ENCODE results near the gene GRB7.

DNA sequence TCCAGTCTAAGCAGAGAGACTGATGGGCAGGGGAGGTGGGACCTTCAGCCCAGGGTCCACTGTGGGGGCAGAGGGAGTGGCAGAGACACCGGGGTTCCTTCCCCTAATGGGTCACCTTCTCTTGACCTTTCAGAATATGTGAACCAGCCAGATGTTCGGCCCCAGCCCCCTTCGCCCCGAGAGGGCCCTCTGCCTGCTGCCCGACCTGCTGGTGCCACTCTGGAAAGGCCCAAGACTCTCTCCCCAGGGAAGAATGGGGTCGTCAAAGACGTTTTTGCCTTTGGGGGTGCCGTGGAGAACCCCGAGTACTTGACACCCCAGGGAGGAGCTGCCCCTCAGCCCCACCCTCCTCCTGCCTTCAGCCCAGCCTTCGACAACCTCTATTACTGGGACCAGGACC is 10.2 kb upstream of the GRB7 start:
- TF ChIP-seq, protein P1, sequence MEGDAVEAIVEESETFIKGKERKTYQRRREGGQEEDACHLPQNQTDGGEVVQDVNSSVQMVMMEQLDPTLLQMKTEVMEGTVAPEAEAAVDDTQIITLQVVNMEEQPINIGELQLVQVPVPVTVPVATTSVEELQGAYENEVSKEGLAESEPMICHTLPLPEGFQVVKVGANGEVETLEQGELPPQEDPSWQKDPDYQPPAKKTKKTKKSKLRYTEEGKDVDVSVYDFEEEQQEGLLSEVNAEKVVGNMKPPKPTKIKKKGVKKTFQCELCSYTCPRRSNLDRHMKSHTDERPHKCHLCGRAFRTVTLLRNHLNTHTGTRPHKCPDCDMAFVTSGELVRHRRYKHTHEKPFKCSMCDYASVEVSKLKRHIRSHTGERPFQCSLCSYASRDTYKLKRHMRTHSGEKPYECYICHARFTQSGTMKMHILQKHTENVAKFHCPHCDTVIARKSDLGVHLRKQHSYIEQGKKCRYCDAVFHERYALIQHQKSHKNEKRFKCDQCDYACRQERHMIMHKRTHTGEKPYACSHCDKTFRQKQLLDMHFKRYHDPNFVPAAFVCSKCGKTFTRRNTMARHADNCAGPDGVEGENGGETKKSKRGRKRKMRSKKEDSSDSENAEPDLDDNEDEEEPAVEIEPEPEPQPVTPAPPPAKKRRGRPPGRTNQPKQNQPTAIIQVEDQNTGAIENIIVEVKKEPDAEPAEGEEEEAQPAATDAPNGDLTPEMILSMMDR (IDR thresholded peaks at IDR 0.05), result no peak
- no peak for TF ChIP-seq POLR2A (IDR thresholded peaks at IDR 0.05)
- TF ChIP-seq POLR2AphosphoS5 (IDR thresholded peaks at IDR 0.05), result no peak
